Measurements from ENCODE around the gene ASIC5.
"Not testable (repeated sequence)": the region's sequence is repeated elsewhere in the genome, so short reads cannot be mapped to it uniquely, and the experiment has no call there.

Gene ASIC5

GRCh38 chr4:155866177-155866576 lies at the start of gene ASIC5:
ASIC5 (minus strand) TSS chr4:155866277; CDS start chr4:155866226, 51 bp downstream.
- DNase-seq = no peak

GRCh38 chr4:155914782-155915181 lies 48.7 kb upstream of the ASIC5 start:
- DNase-seq = no peak

- no peak for DNase-seq
Observed at GRCh38 chr4:155911905-155912304, 45.8 kb upstream of the ASIC5 start.

- no peak for DNase-seq
Observed at GRCh38 chr4:155909615-155910226, 43.6 kb upstream of the ASIC5 start.

GRCh38 chr4:155908187-155909139 lies 42.4 kb upstream of the ASIC5 start:
- no peak for DNase-seq

GRCh38 chr4:155907556-155907955 lies 41.5 kb upstream of the ASIC5 start:
- no peak for DNase-seq

GRCh38 chr4:155906554-155907247 lies 40.6 kb upstream of the ASIC5 start:
- no peak for DNase-seq

- DNase-seq = no peak
Observed at GRCh38 chr4:155904331-155904730, 38.3 kb upstream of the ASIC5 start.

GRCh38 chr4:155903453-155903852 lies 37.4 kb upstream of the ASIC5 start, which contains the start of gene TDO2:
TDO2 (plus strand) TSS chr4:155903696; CDS start chr4:155903759, 63 bp downstream.
- DNase-seq = no peak

- DNase-seq = no peak
Observed at GRCh38 chr4:155901013-155901412, 34.9 kb upstream of the ASIC5 start.

GRCh38 chr4:155900381-155900780 lies 34.3 kb upstream of the ASIC5 start:
- DNase-seq = no peak

- no peak for DNase-seq
Observed at GRCh38 chr4:155899891-155900290, 33.8 kb upstream of the ASIC5 start.

GRCh38 chr4:155898371-155898770 lies 32.3 kb upstream of the ASIC5 start:
- DNase-seq = not testable (repeated sequence)

GRCh38 chr4:155891058-155891457 lies 25.0 kb upstream of the ASIC5 start:
- DNase-seq = no peak

GRCh38 chr4:155889946-155890345 lies 23.9 kb upstream of the ASIC5 start:
- no peak for DNase-seq

GRCh38 chr4:155889031-155889793 lies 23.1 kb upstream of the ASIC5 start:
- DNase-seq = no peak

- DNase-seq = no peak
Observed at GRCh38 chr4:155887847-155888570, 21.9 kb upstream of the ASIC5 start.

- no peak for DNase-seq
Observed at GRCh38 chr4:155887045-155887444, 21.0 kb upstream of the ASIC5 start.

GRCh38 chr4:155885666-155886065 lies 19.6 kb upstream of the ASIC5 start:
- DNase-seq = no peak

- DNase-seq = no peak
Observed at GRCh38 chr4:155883895-155884294, 17.8 kb upstream of the ASIC5 start.

- no peak for DNase-seq
Observed at GRCh38 chr4:155881555-155881954, 15.5 kb upstream of the ASIC5 start.

GRCh38 chr4:155879767-155880166 lies 13.7 kb upstream of the ASIC5 start:
- DNase-seq = no peak

Data from NK-92 treated with Interleukin-12 subunit alpha and Interleukin-12 subunit beta, amount 100 ng/mL, for 24 hours (cell line).